SK-N-SH treated with all-trans-retinoic acid at 6 μM for 48 hours (cell line): Measurements from ENCODE around the gene WDR7.

Experiments used
- ATAC-seq: fragments of 200-7000 bp; cut with Tn5 transposase; 3 replicates; pipeline ENCODE4 v1.9.1; 2020; ENCODE audit warnings: mild to moderate bottlenecking, moderate library complexity
- BACH2 ChIP-seq: fragments of 250-450 bp; sonication (Bioruptor Pico); IDR thresholded peaks from 2 replicates; pipeline ENCODE4 v1.9.0; 2021; ENCODE audit warnings: mild to moderate bottlenecking, borderline replicate concordance
- CREB5 ChIP-seq: fragments of 250-450 bp; sonication (Bioruptor Pico); IDR thresholded peaks from 2 replicates; pipeline ENCODE4 v1.5.1; 2020; ENCODE audit warnings: low read depth, mild to moderate bottlenecking, moderate library complexity
- CSDC2 ChIP-seq: fragments of 250-450 bp; sonication (Bioruptor Pico); IDR thresholded peaks from 2 replicates; pipeline ENCODE4 v1.5.0; 2020; ENCODE audit warnings: mild to moderate bottlenecking, moderate library complexity
- ESRRG ChIP-seq: fragments of 250-450 bp; sonication (Bioruptor Pico); IDR thresholded peaks from 2 replicates; pipeline ENCODE4 v1.6.1; 2021; ENCODE audit warnings: mild to moderate bottlenecking
- ISL1 ChIP-seq: fragments of 250-450 bp; sonication (Bioruptor Pico); IDR thresholded peaks from 2 replicates; pipeline ENCODE4 v2.1.2; 2022; ENCODE audit warnings: mild to moderate bottlenecking, moderate library complexity
- OSR1 ChIP-seq: fragments of 250-450 bp; sonication (Bioruptor Pico); IDR thresholded peaks from 2 replicates; pipeline ENCODE4 v1.8.0; 2022; ENCODE audit warnings: moderate library complexity, mild to moderate bottlenecking, inconsistent platforms
- PATZ1 ChIP-seq: fragments of 250-450 bp; sonication (Bioruptor Pico); IDR thresholded peaks from 2 replicates; pipeline ENCODE4 v1.8.0; 2020; ENCODE audit warnings: mild to moderate bottlenecking, moderate library complexity, borderline replicate concordance
- SNAI2 ChIP-seq: fragments of 250-450 bp; sonication (Bioruptor Pico); IDR thresholded peaks from 2 replicates; pipeline ENCODE4 v1.5.0; 2020; ENCODE audit warnings: mild to moderate bottlenecking, moderate library complexity
- TCF4 ChIP-seq: fragments of 250-450 bp; sonication (Bioruptor Pico); IDR thresholded peaks from 2 replicates; pipeline ENCODE4 v1.8.0; 2021; ENCODE audit warnings: mild to moderate bottlenecking, moderate library complexity, borderline replicate concordance
- TOX ChIP-seq: fragments of 250-450 bp; sonication (Bioruptor Pico); IDR thresholded peaks from 2 replicates; pipeline ENCODE4 v1.8.0; 2021; ENCODE audit warnings: mild to moderate bottlenecking, moderate library complexity, borderline replicate concordance
- ZC3H10 ChIP-seq: fragments of 250-450 bp; sonication (Bioruptor Pico); IDR thresholded peaks from 2 replicates; pipeline ENCODE4 v1.5.1; 2021; ENCODE audit warnings: mild to moderate bottlenecking, moderate library complexity
- ZFP3 ChIP-seq: fragments of 250-450 bp; sonication (Bioruptor Pico); IDR thresholded peaks from 2 replicates; pipeline ENCODE4 v1.5.0; 2020; ENCODE audit warnings: mild to moderate bottlenecking, moderate library complexity
- ZFP30 ChIP-seq: fragments of 450-650 bp; formaldehyde crosslinking; IDR thresholded peaks from 2 replicates; pipeline ENCODE4 v1.5.0; 2022; ENCODE audit warnings: mild to moderate bottlenecking, moderate library complexity
- ZNF565 ChIP-seq: fragments of 450-650 bp; formaldehyde crosslinking; conservative IDR thresholded peaks from 2 replicates; pipeline ENCODE4 v1.5.0; 2020; ENCODE audit warnings: low read depth, mild to moderate bottlenecking, moderate library complexity
- ZNF70 ChIP-seq: fragments of 450-650 bp; formaldehyde crosslinking; IDR thresholded peaks from 2 replicates; pipeline ENCODE4 v1.5.0; 2020; ENCODE audit warnings: mild to moderate bottlenecking, moderate library complexity
- ZNF8 ChIP-seq: fragments of 450-650 bp; formaldehyde crosslinking; IDR thresholded peaks from 2 replicates; pipeline ENCODE4 v1.5.0; 2020; ENCODE audit warnings: mild to moderate bottlenecking, moderate library complexity
- TF ChIP-seq, protein P1 (sequence below): fragments of 250-450 bp; sonication (Bioruptor Pico); IDR thresholded peaks from 2 replicates; pipeline ENCODE4 v1.5.1; 2021; ENCODE audit warnings: mild to moderate bottlenecking, moderate library complexity
- TF ChIP-seq, protein P2 (sequence below): fragments of 250-450 bp; sonication (Bioruptor Pico); IDR thresholded peaks from 2 replicates; pipeline ENCODE4 v1.5.0; 2020; ENCODE audit warnings: mild to moderate bottlenecking, moderate library complexity
- TF ChIP-seq, protein P3 (sequence below): fragments of 250-450 bp; sonication (Bioruptor Pico); IDR thresholded peaks from 2 replicates; pipeline ENCODE4 v1.8.0; 2021; ENCODE audit warnings: low read depth, mild to moderate bottlenecking, moderate library complexity, borderline replicate concordance

The WDR7 gene

DNA sequence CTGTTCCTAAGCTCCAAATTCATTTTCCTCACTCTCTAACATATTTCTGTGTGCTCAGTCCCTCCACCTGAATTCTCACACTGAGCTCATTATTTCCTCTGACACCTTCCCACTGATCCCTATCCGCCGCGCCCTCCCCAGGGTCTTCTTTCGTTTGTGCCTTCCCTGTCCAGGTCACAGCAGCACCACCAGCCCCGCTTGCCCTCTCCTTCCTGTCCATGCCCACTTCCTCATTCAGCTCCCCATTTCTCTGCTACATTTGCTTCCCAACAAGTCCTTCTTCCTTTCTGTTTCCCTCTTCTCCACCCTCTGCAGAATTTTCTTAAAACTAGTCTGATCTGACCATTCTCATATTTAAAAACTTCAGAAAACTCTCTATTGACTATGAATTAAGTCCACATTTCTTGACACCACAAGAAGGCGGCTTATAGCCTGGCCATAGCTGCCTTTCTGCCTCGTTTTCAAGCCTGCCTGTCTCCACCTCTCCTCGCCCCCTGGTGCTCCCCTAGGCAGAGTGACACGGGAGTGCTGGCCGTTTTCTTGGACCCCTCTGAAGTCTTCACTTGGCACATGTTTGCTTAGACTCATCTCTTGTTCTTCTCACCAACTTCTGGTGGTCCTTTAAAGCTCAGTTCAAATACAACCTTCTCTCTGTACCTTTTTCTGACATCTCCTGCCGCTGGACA lies 357.0 kb downstream of the WDR7 start:
- TF ChIP-seq PATZ1 (CRISPR knock-in tag) (no peak), ZC3H10 (CRISPR knock-in tag) (no peak), TCF4 (CRISPR knock-in tag) (no peak), OSR1 (CRISPR knock-in tag) (no peak), ZFP30 (CRISPR knock-in tag) (no peak), TOX (CRISPR knock-in tag) (no peak), ISL1 (no peak)
- TF ChIP-seq, all 23 proteins: peak for 0
- ATAC-seq = no peak

DNA sequence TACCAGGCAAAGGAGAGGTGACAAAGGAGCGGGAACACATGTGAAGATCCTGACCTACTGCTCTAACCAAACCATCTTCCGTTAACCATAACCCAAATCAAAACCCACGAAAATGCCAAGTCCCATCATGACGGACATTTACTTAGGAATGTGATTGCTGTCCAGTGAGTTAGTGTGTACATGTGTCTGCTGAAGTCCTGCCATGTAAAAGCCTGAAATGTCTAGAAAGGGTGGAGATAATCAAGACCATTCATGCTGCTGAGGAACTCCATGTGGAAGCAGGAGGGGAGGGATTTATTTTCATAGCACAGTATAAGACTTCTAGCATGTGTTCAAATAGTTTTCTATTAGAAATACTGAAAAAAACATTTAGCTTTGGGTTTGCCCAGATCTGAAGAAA lies 358.7 kb downstream of the WDR7 start:
- no peak for ATAC-seq
- no peak for TF ChIP-seq ZNF70
- TF ChIP-seq, protein P1, sequence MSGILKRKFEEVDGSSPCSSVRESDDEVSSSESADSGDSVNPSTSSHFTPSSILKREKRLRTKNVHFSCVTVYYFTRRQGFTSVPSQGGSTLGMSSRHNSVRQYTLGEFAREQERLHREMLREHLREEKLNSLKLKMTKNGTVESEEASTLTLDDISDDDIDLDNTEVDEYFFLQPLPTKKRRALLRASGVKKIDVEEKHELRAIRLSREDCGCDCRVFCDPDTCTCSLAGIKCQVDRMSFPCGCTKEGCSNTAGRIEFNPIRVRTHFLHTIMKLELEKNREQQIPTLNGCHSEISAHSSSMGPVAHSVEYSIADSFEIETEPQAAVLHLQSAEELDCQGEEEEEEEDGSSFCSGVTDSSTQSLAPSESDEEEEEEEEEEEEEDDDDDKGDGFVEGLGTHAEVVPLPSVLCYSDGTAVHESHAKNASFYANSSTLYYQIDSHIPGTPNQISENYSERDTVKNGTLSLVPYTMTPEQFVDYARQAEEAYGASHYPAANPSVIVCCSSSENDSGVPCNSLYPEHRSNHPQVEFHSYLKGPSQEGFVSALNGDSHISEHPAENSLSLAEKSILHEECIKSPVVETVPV = no peak
- no peak for TF ChIP-seq ZFP30 (CRISPR knock-in tag)
- TF ChIP-seq PATZ1 (CRISPR knock-in tag) = no peak
- no peak for TF ChIP-seq ISL1
- no peak for TF ChIP-seq ZFP3 (CRISPR knock-in tag)
- no peak for TF ChIP-seq SNAI2
- TF ChIP-seq BACH2 (CRISPR knock-in tag) = no peak
- TF ChIP-seq, protein P2, sequence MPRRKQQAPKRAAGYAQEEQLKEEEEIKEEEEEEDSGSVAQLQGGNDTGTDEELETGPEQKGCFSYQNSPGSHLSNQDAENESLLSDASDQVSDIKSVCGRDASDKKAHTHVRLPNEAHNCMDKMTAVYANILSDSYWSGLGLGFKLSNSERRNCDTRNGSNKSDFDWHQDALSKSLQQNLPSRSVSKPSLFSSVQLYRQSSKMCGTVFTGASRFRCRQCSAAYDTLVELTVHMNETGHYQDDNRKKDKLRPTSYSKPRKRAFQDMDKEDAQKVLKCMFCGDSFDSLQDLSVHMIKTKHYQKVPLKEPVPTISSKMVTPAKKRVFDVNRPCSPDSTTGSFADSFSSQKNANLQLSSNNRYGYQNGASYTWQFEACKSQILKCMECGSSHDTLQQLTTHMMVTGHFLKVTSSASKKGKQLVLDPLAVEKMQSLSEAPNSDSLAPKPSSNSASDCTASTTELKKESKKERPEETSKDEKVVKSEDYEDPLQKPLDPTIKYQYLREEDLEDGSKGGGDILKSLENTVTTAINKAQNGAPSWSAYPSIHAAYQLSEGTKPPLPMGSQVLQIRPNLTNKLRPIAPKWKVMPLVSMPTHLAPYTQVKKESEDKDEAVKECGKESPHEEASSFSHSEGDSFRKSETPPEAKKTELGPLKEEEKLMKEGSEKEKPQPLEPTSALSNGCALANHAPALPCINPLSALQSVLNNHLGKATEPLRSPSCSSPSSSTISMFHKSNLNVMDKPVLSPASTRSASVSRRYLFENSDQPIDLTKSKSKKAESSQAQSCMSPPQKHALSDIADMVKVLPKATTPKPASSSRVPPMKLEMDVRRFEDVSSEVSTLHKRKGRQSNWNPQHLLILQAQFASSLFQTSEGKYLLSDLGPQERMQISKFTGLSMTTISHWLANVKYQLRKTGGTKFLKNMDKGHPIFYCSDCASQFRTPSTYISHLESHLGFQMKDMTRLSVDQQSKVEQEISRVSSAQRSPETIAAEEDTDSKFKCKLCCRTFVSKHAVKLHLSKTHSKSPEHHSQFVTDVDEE (CRISPR knock-in tag) = no peak
- TF ChIP-seq ZNF8 = no peak
- no peak for TF ChIP-seq CSDC2
- no peak for TF ChIP-seq TCF4 (CRISPR knock-in tag)
- no peak for TF ChIP-seq ZC3H10 (CRISPR knock-in tag)
- TF ChIP-seq ZNF565 = no peak
- TF ChIP-seq CREB5 (CRISPR knock-in tag) = no peak
- TF ChIP-seq TOX (CRISPR knock-in tag) = no peak
- TF ChIP-seq ESRRG = no peak
- TF ChIP-seq, protein P3, sequence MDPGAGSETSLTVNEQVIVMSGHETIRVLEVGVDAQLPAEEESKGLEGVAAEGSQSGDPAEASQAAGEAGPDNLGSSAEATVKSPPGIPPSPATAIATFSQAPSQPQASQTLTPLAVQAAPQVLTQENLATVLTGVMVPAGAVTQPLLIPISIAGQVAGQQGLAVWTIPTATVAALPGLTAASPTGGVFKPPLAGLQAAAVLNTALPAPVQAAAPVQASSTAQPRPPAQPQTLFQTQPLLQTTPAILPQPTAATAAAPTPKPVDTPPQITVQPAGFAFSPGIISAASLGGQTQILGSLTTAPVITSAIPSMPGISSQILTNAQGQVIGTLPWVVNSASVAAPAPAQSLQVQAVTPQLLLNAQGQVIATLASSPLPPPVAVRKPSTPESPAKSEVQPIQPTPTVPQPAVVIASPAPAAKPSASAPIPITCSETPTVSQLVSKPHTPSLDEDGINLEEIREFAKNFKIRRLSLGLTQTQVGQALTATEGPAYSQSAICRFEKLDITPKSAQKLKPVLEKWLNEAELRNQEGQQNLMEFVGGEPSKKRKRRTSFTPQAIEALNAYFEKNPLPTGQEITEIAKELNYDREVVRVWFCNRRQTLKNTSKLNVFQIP (CRISPR knock-in tag) = no peak
- TF ChIP-seq OSR1 (CRISPR knock-in tag) = no peak
